Nephron progenitor cell (in vitro differentiated cells): ENCODE data around the gene SH3RF2.

ENCODE experiments used
- DNase-seq: peaks from one replicate; pipeline ENCODE4 v3.0.0; 2021
- H3K27ac Mint-ChIP-seq: 2 replicates; pipeline ENCODE4 v1.8.0; 2021; ENCODE audit warnings: mild to moderate bottlenecking, moderate library complexity, mixed read lengths
- H3K27me3 Mint-ChIP-seq: 2 replicates; pipeline ENCODE4 v1.8.0; 2021; ENCODE audit warnings: mild to moderate bottlenecking, low read depth, mixed read lengths; ENCODE audit not compliant: poor library complexity
- H3K36me3 Mint-ChIP-seq: 2 replicates; pipeline ENCODE4 v1.8.0; 2021; ENCODE audit warnings: low read depth, mixed read lengths
- H3K4me1 Mint-ChIP-seq: 2 replicates; pipeline ENCODE4 v1.8.0; 2021; ENCODE audit warnings: mixed read lengths
- H3K4me3 Mint-ChIP-seq: 2 replicates; pipeline ENCODE4 v1.8.0; 2021; ENCODE audit warnings: mild to moderate bottlenecking, moderate library complexity, mixed read lengths
- H3K9me3 Mint-ChIP-seq: 2 replicates; pipeline ENCODE4 v1.8.0; 2021; ENCODE audit warnings: mild to moderate bottlenecking, moderate library complexity, mixed read lengths
- CTCF ChIP-seq: fragments of 200-600 bp; sonication (generic); IDR thresholded peaks from 2 replicates; pipeline ENCODE4 v1.5.0; 2021; ENCODE audit warnings: antibody characterized with exemption

Gene SH3RF2

GRCh38 chr5:146018514-146019375 lies 82.4 kb downstream of the SH3RF2 start:
- Mint-ChIP-seq H3K27ac (no peak overlapping the region), H3K27me3 (no peaks in the 10 kb centered on the region), H3K36me3 (peaks cover 10% of the 10 kb centered on the region), H3K4me1 (peaks cover 4% of the 10 kb centered on the region), H3K4me3 (no peak overlapping the region), H3K9me3 (no peaks in the 10 kb centered on the region)
- no peak for DNase-seq
- no peak for TF ChIP-seq CTCF

DNA sequence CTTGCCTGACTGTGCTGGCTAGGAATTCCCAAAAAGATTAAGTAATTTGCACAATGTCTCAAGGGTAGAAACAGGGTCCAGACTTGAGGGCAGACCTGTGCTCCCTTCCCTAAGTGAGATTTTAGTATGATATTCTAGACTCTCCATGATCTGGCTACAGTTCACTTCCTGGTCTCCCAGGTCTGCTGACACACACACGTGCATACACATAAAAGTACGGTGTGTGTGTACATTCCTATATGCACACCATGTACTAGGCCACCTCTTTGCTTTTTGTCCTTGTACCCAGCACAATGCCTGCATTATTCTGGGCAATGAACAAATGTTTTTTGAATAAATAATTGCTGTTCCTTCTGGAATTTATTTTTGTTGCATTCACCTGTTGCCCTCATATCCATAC lies 83.7 kb downstream of the SH3RF2 start:
- no peak for TF ChIP-seq CTCF
- no peak for DNase-seq
- Mint-ChIP-seq H3K4me1 (peaks cover 7% of the 10 kb centered on the region), H3K27me3 (peaks cover 3% of the 10 kb centered on the region), H3K27ac (no peak overlapping the region), H3K9me3 (no peaks in the 10 kb centered on the region), H3K36me3 (peaks cover 3% of the 10 kb centered on the region), H3K4me3 (no peak overlapping the region)

DNA sequence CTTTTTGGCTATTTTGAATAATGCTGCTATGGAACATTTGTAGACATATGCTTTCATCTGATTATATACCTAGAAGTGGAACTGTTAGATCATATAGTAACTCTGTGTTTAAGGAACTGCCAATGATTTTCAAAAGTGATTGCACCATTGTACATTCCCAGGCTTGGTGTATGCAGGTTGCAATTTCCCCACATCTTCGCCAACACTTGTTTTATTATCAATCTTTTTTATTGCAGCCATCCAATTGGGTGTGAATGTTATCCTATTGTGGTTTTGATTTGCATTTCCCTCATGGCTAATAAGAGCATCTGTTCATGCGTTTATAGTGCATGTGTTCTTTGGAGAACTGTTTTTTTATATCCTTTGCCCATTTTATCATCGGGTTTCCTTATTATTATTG lies 87.7 kb downstream of the SH3RF2 start:
- no peak for DNase-seq
- Mint-ChIP-seq H3K9me3 (no peaks in the 10 kb centered on the region), H3K27ac (no peak overlapping the region), H3K4me3 (no peak overlapping the region), H3K4me1 (peaks cover 16% of the 10 kb centered on the region), H3K36me3 (no peaks in the 10 kb centered on the region), H3K27me3 (peaks cover 5% of the 10 kb centered on the region)
- TF ChIP-seq CTCF = no peak

DNA sequence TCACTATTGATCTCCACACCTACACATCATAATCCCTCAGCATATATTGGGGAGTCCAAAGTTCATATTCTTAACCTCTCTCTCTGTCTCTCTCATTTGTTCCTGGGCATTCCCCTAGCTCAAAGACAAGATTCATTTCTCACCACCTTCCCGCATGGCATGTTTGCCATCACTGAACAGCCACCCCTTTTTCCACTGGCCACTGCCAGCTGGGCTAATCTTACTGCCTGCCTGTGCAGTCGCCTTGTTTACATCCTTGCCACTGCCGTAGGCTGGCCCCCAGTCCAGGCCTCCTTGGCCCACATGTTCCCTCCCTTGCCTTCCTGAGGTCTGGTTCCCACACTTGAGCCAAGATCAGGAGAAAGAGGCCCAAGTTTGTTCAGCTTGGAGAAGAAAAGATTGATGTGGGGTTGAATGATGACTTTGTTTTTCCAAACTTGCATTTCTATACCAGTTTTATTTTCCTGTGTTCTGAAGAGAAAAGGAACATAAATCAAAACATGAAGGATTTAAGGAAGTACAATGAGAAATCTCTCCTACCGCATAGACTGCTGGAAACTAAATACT lies 88.8 kb downstream of the SH3RF2 start:
- no peaks in the 10 kb centered on the region for H3K36me3 Mint-ChIP-seq
- H3K27me3 Mint-ChIP-seq = peaks cover 5% of the 10 kb centered on the region
- no peak for DNase-seq
- peaks cover 23% of the 10 kb centered on the region for H3K4me1 Mint-ChIP-seq
- no peaks in the 10 kb centered on the region for H3K9me3 Mint-ChIP-seq
- peak overlapping the region; percentile 59 for H3K27ac Mint-ChIP-seq
- H3K4me3 Mint-ChIP-seq = no peak overlapping the region
- TF ChIP-seq CTCF = no peak

DNA sequence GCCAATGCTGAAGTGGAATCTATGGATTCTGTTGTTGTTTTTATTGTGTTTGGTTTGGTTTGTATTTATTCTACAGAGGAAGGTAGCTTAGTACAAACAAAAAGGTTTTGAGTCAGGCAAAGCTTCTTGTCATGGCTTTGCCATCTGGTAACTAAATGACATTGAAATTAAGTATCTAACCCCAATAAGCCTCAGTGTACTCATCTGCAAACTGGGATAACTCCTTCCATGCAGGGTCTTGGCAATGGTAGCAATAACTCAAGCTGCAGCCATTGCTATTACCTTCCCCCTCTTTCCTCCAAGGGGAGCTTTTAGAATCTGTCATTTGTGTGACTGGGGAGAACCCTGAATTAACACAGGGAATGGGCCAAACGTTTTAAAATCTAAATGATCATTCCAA lies 89.3 kb downstream of the SH3RF2 start:
- no peak for TF ChIP-seq CTCF
- Mint-ChIP-seq H3K4me1 (peaks cover 25% of the 10 kb centered on the region), H3K9me3 (no peaks in the 10 kb centered on the region), H3K27me3 (peaks cover 5% of the 10 kb centered on the region), H3K36me3 (no peaks in the 10 kb centered on the region), H3K4me3 (no peak overlapping the region), H3K27ac (no peak overlapping the region)
- no peak for DNase-seq
